ENCODE data around the gene TBC1D12. TPM values are rescaled to one million over a fixed set of nuclear protein-coding genes. Genes with fewer than 3 reads are reported as not detected.

The TBC1D12 gene
- total RNA-seq, 2 donors from 2014 or later, result 20.7 to 26.7 TPM

DNA sequence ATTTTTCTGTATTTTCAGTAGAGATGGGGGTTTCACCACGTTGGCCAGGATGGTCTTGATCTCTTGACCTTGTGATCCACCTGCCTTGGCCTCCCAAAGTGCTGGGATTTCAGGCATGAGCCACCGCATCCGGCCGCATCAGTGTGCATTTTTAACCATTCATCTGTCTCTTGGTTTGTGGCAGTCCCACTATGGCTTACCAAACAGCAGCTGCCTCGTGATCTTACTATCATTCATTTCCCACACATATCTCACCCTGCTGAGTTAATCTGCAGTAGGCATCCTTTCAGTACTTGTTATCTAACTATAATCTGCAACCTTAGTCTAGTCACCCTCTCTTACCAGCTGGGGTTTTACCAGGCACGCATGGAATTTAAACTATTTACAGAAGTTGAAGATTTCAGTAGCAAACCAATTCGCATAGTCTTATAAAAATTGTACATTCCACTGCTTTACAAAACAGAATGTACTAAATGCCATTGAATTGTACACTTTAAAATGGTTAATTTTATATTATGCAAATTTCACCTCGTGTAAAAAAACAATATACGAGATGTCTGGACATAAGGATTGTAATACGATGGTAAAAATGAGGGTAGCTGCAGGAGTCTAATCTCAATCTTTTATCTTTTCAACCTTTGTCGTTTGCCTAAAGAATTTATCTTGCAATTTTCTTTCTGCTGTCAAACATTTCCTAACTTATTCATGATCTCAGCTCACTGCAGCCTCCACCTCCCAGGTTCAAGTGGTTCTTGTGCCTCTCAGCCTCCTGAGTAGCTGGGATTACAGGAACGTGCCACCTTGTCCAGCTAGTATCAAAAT is 4.6 kb upstream of the TBC1D12 start:
- ATAC-seq (ENCODE audit: insufficient number of reproducible peaks, low FRiP score, low read depth), result no peak
- H3K9me3 ChIP-seq, result no peaks in the 10 kb centered on the region
- H3K27ac ChIP-seq, result no peak overlapping the region
- no peaks in the 10 kb centered on the region for H3K36me3 ChIP-seq
- no peak for DNase-seq (ENCODE audit: low spot score)
- H3K4me3 ChIP-seq, result no peak overlapping the region
- TF ChIP-seq, protein P1, sequence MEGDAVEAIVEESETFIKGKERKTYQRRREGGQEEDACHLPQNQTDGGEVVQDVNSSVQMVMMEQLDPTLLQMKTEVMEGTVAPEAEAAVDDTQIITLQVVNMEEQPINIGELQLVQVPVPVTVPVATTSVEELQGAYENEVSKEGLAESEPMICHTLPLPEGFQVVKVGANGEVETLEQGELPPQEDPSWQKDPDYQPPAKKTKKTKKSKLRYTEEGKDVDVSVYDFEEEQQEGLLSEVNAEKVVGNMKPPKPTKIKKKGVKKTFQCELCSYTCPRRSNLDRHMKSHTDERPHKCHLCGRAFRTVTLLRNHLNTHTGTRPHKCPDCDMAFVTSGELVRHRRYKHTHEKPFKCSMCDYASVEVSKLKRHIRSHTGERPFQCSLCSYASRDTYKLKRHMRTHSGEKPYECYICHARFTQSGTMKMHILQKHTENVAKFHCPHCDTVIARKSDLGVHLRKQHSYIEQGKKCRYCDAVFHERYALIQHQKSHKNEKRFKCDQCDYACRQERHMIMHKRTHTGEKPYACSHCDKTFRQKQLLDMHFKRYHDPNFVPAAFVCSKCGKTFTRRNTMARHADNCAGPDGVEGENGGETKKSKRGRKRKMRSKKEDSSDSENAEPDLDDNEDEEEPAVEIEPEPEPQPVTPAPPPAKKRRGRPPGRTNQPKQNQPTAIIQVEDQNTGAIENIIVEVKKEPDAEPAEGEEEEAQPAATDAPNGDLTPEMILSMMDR (IDR thresholded peaks at IDR 0.05), result no peak
- no peaks in the 10 kb centered on the region for H3K27me3 ChIP-seq (replicated peaks; ENCODE audit: insufficient read depth)
- H3K4me1 ChIP-seq (ENCODE audit: control insufficient read depth in 1 of 2, low read depth in 2 of 2), result no peaks in the 10 kb centered on the region

DNA sequence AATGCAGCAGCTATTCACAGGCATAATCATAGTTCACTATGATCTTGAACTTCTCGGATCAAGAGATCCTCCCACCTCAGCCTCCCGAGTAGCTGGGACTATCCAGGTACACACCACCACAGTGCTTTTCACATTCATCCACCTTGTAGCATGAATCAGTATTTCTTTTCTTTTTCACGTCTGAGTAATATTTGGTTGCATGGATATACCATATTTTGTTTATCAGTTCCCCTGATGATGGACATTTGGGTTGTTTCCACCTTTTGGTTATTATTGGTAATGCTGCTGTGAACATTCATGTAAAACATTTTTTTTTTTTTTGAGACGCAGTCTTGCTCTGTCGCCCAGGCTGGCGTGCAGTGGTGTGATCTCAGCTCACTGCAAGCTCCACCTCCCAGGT is 3.6 kb upstream of the TBC1D12 start:
- no peaks in the 10 kb centered on the region for H3K27me3 ChIP-seq (replicated peaks; ENCODE audit: insufficient read depth)
- H3K36me3 ChIP-seq, result no peaks in the 10 kb centered on the region
- TF ChIP-seq, protein P1 (IDR thresholded peaks at IDR 0.05), result no peak
- no peak overlapping the region for H3K27ac ChIP-seq
- H3K4me1 ChIP-seq (ENCODE audit: control insufficient read depth in 1 of 2, low read depth in 2 of 2), result peaks cover 0 to 2% of the 10 kb centered on the region in 2 donors
- no peak overlapping the region for H3K4me3 ChIP-seq
- ATAC-seq (ENCODE audit: insufficient number of reproducible peaks, low FRiP score, low read depth) (no peak), DNase-seq (ENCODE audit: low spot score) (no peak)
- no peaks in the 10 kb centered on the region for H3K9me3 ChIP-seq

DNA sequence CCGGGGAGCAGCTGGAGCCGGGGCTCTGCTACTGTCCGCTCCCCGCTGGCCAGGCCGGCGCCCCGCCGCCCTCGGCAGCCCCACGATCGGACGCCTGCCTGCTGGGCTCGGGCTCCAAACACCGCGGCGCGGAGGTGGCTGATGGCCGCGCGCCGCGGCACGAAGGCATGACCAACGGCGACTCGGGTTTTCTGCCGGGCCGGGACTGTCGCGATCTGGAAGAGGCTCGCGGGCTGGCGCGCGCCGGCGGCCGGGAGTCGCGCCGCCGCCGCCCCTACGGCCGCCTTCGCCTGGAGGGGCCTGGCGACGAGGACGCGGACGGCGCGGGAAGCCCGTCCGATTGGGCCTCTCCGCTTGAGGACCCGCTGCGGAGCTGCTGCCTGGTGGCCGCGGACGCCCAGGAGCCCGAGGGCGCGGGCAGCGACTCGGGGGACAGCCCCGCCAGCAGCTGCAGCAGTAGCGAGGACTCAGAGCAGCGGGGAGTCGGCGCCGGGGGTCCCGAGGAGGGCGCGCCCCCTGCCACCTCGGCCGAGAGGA is 570 bp downstream of the TBC1D12 start:
- ATAC-seq (ENCODE audit: insufficient number of reproducible peaks, low FRiP score, low read depth), result peak; percentile 1
- TF ChIP-seq, protein P1 (IDR thresholded peaks at IDR 0.05), result no peak
- Histone ChIP-seq H3K4me3 (peak overlapping the region; percentile 98), H3K9me3 (no peaks in the 10 kb centered on the region), H3K36me3 (no peaks in the 10 kb centered on the region), H3K4me1 (ENCODE audit: control insufficient read depth in 1 of 2, low read depth in 2 of 2) (peaks cover 11 to 26% of the 10 kb centered on the region in 2 donors), H3K27me3 (replicated peaks; ENCODE audit: insufficient read depth) (no peaks in the 10 kb centered on the region), H3K27ac (peak overlapping the region; percentile 86 to 94)
- no peak for DNase-seq (ENCODE audit: low spot score)

DNA sequence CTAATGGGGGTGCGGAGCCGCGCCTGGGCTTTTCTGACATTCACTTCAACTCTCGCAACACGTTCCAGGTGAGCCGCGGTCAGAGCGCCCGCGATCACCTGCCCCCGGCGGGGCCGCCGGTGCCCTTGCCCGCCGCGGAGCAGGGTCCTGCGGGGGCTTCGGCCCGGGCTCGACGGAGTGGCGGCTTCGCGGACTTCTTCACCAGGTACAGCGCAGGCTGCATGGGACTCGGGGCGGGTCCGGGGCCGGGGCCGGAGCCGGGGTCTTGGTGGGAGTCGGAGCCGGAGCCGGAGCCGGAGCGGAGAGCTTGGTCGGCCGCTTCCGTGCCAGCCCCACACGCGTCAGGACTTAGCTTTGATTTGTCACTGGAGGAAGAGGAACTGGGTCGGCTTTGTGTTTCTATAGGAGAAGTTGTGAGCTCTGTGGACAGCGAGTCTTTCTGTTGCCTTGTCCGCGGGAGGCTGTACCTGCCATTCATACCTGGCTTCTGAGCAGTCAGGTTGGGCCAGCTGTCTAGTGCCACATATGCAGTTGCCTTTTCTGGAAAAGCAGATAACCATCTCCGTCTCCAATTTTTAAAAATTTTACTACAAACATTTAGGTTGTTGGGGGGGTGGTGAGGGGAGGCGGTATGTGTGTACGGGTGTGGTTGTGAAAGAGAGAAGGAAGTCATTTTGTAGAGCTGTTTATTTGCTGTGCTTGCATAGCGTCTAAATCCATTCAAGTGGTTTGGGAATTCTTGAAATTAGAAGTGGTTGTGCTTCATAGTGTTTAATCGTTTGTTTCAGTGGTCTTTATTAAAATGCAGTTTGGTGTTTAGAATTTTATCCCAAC is 1.3 kb downstream of the TBC1D12 start:
- H3K4me1 ChIP-seq (ENCODE audit: control insufficient read depth in 1 of 2, low read depth in 2 of 2), result peaks cover 11 to 26% of the 10 kb centered on the region in 2 donors

More for the DNA sequence above, 1.3 kb downstream of the TBC1D12 start:
- H3K27ac ChIP-seq, result peak overlapping the region; percentile 86 to 94
- H3K9me3 ChIP-seq, result no peaks in the 10 kb centered on the region
- no peaks in the 10 kb centered on the region for H3K36me3 ChIP-seq
- H3K4me3 ChIP-seq, result peak overlapping the region; percentile 98
- H3K27me3 ChIP-seq (replicated peaks; ENCODE audit: insufficient read depth), result no peaks in the 10 kb centered on the region
- peak; percentile 30 for ATAC-seq (ENCODE audit: insufficient number of reproducible peaks, low FRiP score, low read depth)
- TF ChIP-seq, protein P1 (IDR thresholded peaks at IDR 0.05), result no peak
- DNase-seq (ENCODE audit: low spot score), result peak; percentile 7

Data from thoracic aorta (tissue), 2 donors.